Endothelial cell of umbilical vein (primary cell): ENCODE measurements around the gene MALAT1. TPM values are rescaled to one million over a fixed set of nuclear protein-coding genes. Genes with fewer than 3 reads are reported as not detected.
A peak's percentile ranks its signal among the peaks of the same experiment; 100 is the strongest.

Source experiments
- BruUV-seq: library from RNA; stranded (reverse); fragments of 400-500 nt; replicated peaks from 2 replicates; lab custom pipeline; 2021; lab: Mats Ljungman, UMichigan
- CTCF ChIA-PET: fragments of 300-600, 350-600 bp; sonication (Branson Sonifier 250); formaldehyde crosslinking; loops from one replicate; lab custom pipeline; 2021; ENCODE audit warnings: antibody characterized with exemption, inconsistent platforms; lab: Charles Lee
- POLR2A ChIA-PET: fragments of 300-600, 350-600 bp; sonication (Branson Sonifier 250); formaldehyde crosslinking; loops from one replicate; lab custom pipeline; 2021; ENCODE audit warnings: antibody characterized with exemption, inconsistent platforms; lab: Charles Lee
- DNase-seq: peaks from one replicate; pipeline ENCODE4 v3.0.0-alpha.2; 2011; ENCODE audit warnings: low read depth, low spot score
- FAIRE-seq: peaks from 2 replicates; lab custom pipeline; 2011; peaks lifted over from hg19 to GRCh38; lab: Jason Lieb, UNC
- H2AFZ ChIP-seq: 2 replicates; pipeline ENCODE4 v1.6.0; 2012; ENCODE audit warnings: low read depth, low read length, control low read depth, inconsistent platforms
- H3K27ac ChIP-seq: 2 replicates; pipeline ENCODE4 v1.5.1; 2011; ENCODE audit warnings: low read depth, mild to moderate bottlenecking, control low read depth, low read length, moderate library complexity; ENCODE audit not compliant: insufficient read depth
- H3K27me3 ChIP-seq, 2 experiments: 2 replicates each; pipeline versions ENCODE4 v1.6.0 to v1.6.1; 2011; ENCODE audit warnings: low read length in 2 of 2, mixed read lengths in 1 of 2; ENCODE audit not compliant: control insufficient read depth in 2 of 2, insufficient read depth in 2 of 2
- H3K36me3 ChIP-seq, 2 experiments: 2 replicates in 1 of 2; 3 replicates in 1 of 2; pipeline ENCODE4 v1.5.1; 2011; ENCODE audit warnings: low read length in 2 of 2, mild to moderate bottlenecking in 1 of 2, moderate library complexity in 1 of 2; ENCODE audit not compliant: control insufficient read depth in 2 of 2, insufficient read depth in 2 of 2; ENCODE audit errors: extremely low read depth in 1 of 2
- H3K4me1 ChIP-seq: 3 replicates; pipeline ENCODE4 v1.5.1; 2011; ENCODE audit warnings: mild to moderate bottlenecking, low read length; ENCODE audit not compliant: control insufficient read depth, insufficient read depth; ENCODE audit errors: extremely low read depth
- H3K4me2 ChIP-seq: 2 replicates; pipeline ENCODE4 v1.6.1; 2011; ENCODE audit warnings: low read length, control low read depth, mixed read lengths; ENCODE audit not compliant: insufficient read depth
- H3K4me3 ChIP-seq, 3 experiments: fragments of 200-600 bp in 1 of 3; sonication (generic), shearing (Covaris generic) in 1 of 3; replicated peaks in 1 of 3; 2 replicates each; pipeline ENCODE4 v1.5.1; 2011 to 2016; ENCODE audit warnings: control low read depth in 3 of 3, low read length in 3 of 3, mild to moderate bottlenecking in 2 of 3, inconsistent platforms in 1 of 3, low read depth in 1 of 3, moderate library complexity in 1 of 3; ENCODE audit not compliant: insufficient read depth in 1 of 3
- H3K79me2 ChIP-seq: 2 replicates; pipeline ENCODE4 v1.6.0; 2012; ENCODE audit warnings: low read length, inconsistent platforms; ENCODE audit not compliant: control insufficient read depth, insufficient read depth
- H3K9ac ChIP-seq: replicated peaks from 2 replicates; pipeline ENCODE3; 2011; ENCODE audit warnings: low read length, control low read depth; ENCODE audit not compliant: insufficient read depth; ENCODE audit errors: extremely low read depth
- H3K9me1 ChIP-seq: replicated peaks from 3 replicates; pipeline ENCODE4 v1.6.0; 2011; ENCODE audit warnings: mild to moderate bottlenecking, low read length; ENCODE audit not compliant: control insufficient read depth, insufficient read depth; ENCODE audit errors: extremely low read depth
- H3K9me3 ChIP-seq: replicated peaks from 2 replicates; pipeline ENCODE4 v1.5.1; 2012; ENCODE audit warnings: low read length, inconsistent platforms; ENCODE audit not compliant: control insufficient read depth, insufficient read depth
- H4K20me1 ChIP-seq: replicated peaks from 2 replicates; pipeline ENCODE3; 2011; ENCODE audit warnings: mild to moderate bottlenecking, low read length; ENCODE audit not compliant: control insufficient read depth, insufficient read depth; ENCODE audit errors: extremely low read depth
- CTCF ChIP-seq, 2 donors: IDR thresholded peaks; 1 replicate in 1 of 2; 2 replicates in 1 of 2; pipeline ENCODE4 v1.5.1; 2011; ENCODE audit warnings: low read length in 2 of 2, mild to moderate bottlenecking in 2 of 2, moderate library complexity in 2 of 2, control low read depth in 1 of 2, inconsistent platforms in 1 of 2, low read depth in 1 of 2; ENCODE audit not compliant: insufficient read depth in 1 of 2; ENCODE audit errors: extremely low read depth in 1 of 2
- FOS ChIP-seq: IDR thresholded peaks from 2 replicates; pipeline ENCODE4 v1.6.1; 2011; ENCODE audit warnings: mild to moderate bottlenecking, low read length, moderate library complexity, borderline replicate concordance; ENCODE audit not compliant: insufficient read depth
- GATA2 ChIP-seq: IDR thresholded peaks from 2 replicates; pipeline ENCODE4 v1.7.0; 2011; ENCODE audit warnings: low read depth, mild to moderate bottlenecking, moderate library complexity, mixed read lengths, low read length; ENCODE audit not compliant: insufficient read length, insufficient read depth
- MAX ChIP-seq: IDR thresholded peaks from 2 replicates; pipeline ENCODE4 v1.6.1; 2011; ENCODE audit not compliant: insufficient read depth, insufficient read length
- POLR2A ChIP-seq: IDR thresholded peaks from 2 replicates; pipeline ENCODE4 v1.6.1; 2012; ENCODE audit warnings: low read depth, mild to moderate bottlenecking, control low read depth, low read length
- POLR2AphosphoS5 ChIP-seq: IDR thresholded peaks from 2 replicates; pipeline ENCODE4 v1.6.1; 2012; ENCODE audit warnings: low read depth, mild to moderate bottlenecking, control low read depth, low read length, moderate library complexity; ENCODE audit not compliant: insufficient read depth
- dilution Hi-C: fragments of 300-500 bp; cut with MboI; formaldehyde crosslinking; loops from one replicate; pipeline ENCODE4 v1.15.0; 2019; ENCODE audit warnings: low sequenced_read_pairs; ENCODE audit not compliant: extremely low pct_ligation_motif_present
- intact Hi-C: fragments of 100-400 bp; cut with micrococcal nuclease; formaldehyde crosslinking; loops from one replicate; pipeline ENCODE4 v1.10.0; 2022
- polyA plus RNA-seq, 4 experiments: library from polyadenylated mRNA; depleted of rRNA in 3 of 4; stranded (reverse) in 3 of 4; unstranded in 1 of 4; fragments of >200 nt; gene quantifications; 2 replicates each; pipeline versions ENCODE4 v1.2.1 to v1.2.3, GENCODE V29; 2011 to 2012; ENCODE audit warnings: missing spikeins in 1 of 4
- total RNA-seq: library from RNA; stranded (reverse); gene quantifications from 2 replicates; pipeline ENCODE4 v1.2.3, GENCODE V29; 2021

Gene MALAT1
- total and polyA plus RNA-seq, 2 donors (not counting 3 experiments of a cell fraction or from before 2014, with no cell fraction given) = 491 to 7,529 TPM

- dilution Hi-C loops (no loop called here), intact Hi-C loops (no loop called here)
- TF ChIP-seq FOS (no peak), CTCF (IDR thresholded peaks at IDR 0.05; ENCODE audit: extremely low read depth in 1 of 2, insufficient read depth in 1 of 2, low read depth in 1 of 2, low read length in 2 of 2) (no peak), GATA2 (no peak), MAX (no peak), POLR2A (peak; percentile 5), POLR2AphosphoS5 (peak; percentile 67)
- H3K9me1 ChIP-seq = no peaks in the 10 kb centered on the region
- no peaks in the 10 kb centered on the region for H3K9me3 ChIP-seq
- no peak for FAIRE-seq
- BruUV-seq = no TSS peak
- DNase-seq = peak; percentile 35
- peaks cover 27 to 33% of the 10 kb centered on the region in 2 experiments for H3K36me3 ChIP-seq
- peak overlapping the region; percentile 95 for H3K9ac ChIP-seq
- peak overlapping the region; percentile 67 to 98 (median 91) for H3K4me3 ChIP-seq
- H3K27me3 ChIP-seq = no peaks in the 10 kb centered on the region
- CTCF ChIA-PET = interaction anchor here (1.0 to 7.8 kb wide), 6 partner anchors 25 to 139 kb away, joined by 3 to 95 read pairs (median 8); no protein-coding TSS in a partner anchor
- peak overlapping the region; percentile 89 for H3K27ac ChIP-seq
- H2AFZ ChIP-seq = no peak overlapping the region
- H3K4me2 ChIP-seq = peak overlapping the region; percentile 97
- H4K20me1 ChIP-seq = peaks cover 23% of the 10 kb centered on the region
- peaks cover 24% of the 10 kb centered on the region for H3K4me1 ChIP-seq
- H3K79me2 ChIP-seq = peaks cover 67% of the 10 kb centered on the region
- POLR2A ChIA-PET = interaction anchor here (0.7 to 13.9 kb wide), 14 partner anchors 15 to 97 kb away, joined by 3 to 283 read pairs (median 5); partner anchors contain the start of gene NEAT1
These were observed 6.0 kb downstream of the MALAT1 start for GRCh38 chr11:65504674-65505465.
